Measurements from ENCODE around the gene SNRNP25.

The SNRNP25 gene

DNA sequence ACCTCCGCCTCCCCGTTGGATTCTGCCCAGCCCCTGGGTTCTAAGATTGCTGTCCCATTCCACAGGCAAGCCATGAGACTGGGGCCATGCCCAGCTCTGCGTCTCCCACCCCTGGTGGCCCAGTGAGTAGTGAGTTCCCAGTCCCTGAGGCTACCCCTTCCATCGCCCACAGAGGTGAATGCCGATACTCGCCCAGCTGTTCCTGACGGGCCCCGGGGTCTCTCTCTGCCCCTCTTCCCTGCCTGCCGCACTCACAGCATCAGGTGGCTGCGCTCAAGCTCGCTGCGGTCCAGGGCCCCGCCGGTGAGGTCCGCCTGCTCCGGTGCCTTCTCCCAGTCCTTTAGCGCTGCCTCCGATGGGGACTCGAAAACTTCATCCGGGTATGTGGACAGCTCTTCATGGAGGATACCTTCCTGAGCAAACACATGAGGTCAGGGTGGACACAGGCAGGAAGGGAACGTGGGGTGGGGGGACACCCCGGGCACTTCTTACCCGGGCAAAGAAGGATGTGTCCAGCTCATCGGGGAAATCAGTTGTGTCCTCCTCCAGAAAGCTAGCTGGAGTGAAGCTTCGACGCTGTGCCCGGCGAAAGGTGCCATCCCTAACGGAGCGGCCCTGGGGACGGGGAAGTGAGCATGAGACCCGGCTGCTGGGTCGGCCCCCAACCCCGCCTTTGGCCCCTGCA, 8.8 kb downstream of the SNRNP25 start:
- no peak overlapping the region for H3K4me3 ChIP-seq (ENCODE audit: low read depth, low read length)
- TF ChIP-seq, protein P1, sequence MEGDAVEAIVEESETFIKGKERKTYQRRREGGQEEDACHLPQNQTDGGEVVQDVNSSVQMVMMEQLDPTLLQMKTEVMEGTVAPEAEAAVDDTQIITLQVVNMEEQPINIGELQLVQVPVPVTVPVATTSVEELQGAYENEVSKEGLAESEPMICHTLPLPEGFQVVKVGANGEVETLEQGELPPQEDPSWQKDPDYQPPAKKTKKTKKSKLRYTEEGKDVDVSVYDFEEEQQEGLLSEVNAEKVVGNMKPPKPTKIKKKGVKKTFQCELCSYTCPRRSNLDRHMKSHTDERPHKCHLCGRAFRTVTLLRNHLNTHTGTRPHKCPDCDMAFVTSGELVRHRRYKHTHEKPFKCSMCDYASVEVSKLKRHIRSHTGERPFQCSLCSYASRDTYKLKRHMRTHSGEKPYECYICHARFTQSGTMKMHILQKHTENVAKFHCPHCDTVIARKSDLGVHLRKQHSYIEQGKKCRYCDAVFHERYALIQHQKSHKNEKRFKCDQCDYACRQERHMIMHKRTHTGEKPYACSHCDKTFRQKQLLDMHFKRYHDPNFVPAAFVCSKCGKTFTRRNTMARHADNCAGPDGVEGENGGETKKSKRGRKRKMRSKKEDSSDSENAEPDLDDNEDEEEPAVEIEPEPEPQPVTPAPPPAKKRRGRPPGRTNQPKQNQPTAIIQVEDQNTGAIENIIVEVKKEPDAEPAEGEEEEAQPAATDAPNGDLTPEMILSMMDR (conservative IDR thresholded peaks at IDR 0.05; ENCODE audit: low read depth, low read length) = no peak
- no peak for DNase-seq (ENCODE audit: low read depth)

GRCh38 chr16:62968-63391, 9.4 kb downstream of the SNRNP25 start:
- no peak overlapping the region for H3K4me3 ChIP-seq (ENCODE audit: low read depth, low read length)
- TF ChIP-seq, protein P1 (conservative IDR thresholded peaks at IDR 0.05; ENCODE audit: low read depth, low read length) = no peak
- DNase-seq (ENCODE audit: low read depth) = no peak

DNA sequence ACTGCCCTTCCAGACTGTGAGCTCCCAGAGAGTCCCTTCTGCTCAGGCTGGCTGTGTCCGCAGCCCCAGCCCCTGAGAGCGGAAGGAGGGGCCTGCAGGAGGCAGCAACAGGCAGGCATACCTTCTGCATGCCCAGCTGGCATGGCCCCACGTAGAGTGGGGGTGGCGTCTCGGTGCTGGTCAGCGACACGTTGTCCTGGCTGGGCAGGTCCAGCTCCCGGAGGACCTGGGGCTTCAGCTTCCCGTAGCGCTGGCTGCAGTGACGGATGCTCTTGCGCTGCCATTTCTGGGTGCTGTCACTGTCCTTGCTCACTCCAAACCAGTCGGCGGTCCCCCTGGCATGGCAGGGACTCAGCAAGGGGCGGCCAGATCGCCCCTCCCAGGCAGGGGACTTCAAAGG, 9.8 kb downstream of the SNRNP25 start:
- no peak for DNase-seq (ENCODE audit: low read depth)
- TF ChIP-seq, protein P1 (conservative IDR thresholded peaks at IDR 0.05; ENCODE audit: low read depth, low read length) = no peak

GRCh38 chr16:63998-64913, 10.6 kb downstream of the SNRNP25 start:
- TF ChIP-seq, protein P1 (conservative IDR thresholded peaks at IDR 0.05; ENCODE audit: low read depth, low read length) = no peak
- no peak for DNase-seq (ENCODE audit: low read depth)
- H3K4me3 ChIP-seq (ENCODE audit: low read depth, low read length) = no peak overlapping the region

More for the DNA sequence above, 9.8 kb downstream of the SNRNP25 start:
- no peak overlapping the region for H3K4me3 ChIP-seq (ENCODE audit: low read depth, low read length)

- DNase-seq (ENCODE audit: low read depth) = no peak
- TF ChIP-seq, protein P1 (conservative IDR thresholded peaks at IDR 0.05; ENCODE audit: low read depth, low read length) = no peak
- no peak overlapping the region for H3K4me3 ChIP-seq (ENCODE audit: low read depth, low read length)
Measured at GRCh38 chr16:64914-65255, 11.3 kb downstream of the SNRNP25 start.

DNA sequence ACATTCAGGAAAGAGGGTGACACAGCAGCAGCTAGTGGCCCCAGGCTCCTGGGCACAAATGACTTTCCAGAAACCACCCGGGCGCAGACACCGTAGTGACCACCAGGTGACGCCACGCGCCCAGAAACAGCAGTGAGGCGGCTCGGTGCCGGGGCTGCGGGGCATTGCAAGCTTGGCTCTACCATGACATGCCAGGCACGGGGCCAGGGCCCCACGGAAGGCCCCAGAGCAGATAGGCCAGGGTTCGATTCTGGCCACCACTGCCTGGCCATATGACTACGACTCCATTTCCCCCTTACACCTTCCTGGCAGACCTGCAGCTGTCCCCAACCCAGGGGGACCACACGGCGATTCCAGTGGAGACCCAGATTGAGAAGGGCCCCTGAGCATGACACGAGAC, 12.1 kb downstream of the SNRNP25 start:
- DNase-seq (ENCODE audit: low read depth) = peak; percentile 74
- TF ChIP-seq, protein P1 (conservative IDR thresholded peaks at IDR 0.05; ENCODE audit: low read depth, low read length) = peak; percentile 94
- no peak overlapping the region for H3K4me3 ChIP-seq (ENCODE audit: low read depth, low read length)

Data from choroid plexus epithelial cell (primary cell).